ENCODE results near the gene ZNF225.

ZNF225 gene

DNA sequence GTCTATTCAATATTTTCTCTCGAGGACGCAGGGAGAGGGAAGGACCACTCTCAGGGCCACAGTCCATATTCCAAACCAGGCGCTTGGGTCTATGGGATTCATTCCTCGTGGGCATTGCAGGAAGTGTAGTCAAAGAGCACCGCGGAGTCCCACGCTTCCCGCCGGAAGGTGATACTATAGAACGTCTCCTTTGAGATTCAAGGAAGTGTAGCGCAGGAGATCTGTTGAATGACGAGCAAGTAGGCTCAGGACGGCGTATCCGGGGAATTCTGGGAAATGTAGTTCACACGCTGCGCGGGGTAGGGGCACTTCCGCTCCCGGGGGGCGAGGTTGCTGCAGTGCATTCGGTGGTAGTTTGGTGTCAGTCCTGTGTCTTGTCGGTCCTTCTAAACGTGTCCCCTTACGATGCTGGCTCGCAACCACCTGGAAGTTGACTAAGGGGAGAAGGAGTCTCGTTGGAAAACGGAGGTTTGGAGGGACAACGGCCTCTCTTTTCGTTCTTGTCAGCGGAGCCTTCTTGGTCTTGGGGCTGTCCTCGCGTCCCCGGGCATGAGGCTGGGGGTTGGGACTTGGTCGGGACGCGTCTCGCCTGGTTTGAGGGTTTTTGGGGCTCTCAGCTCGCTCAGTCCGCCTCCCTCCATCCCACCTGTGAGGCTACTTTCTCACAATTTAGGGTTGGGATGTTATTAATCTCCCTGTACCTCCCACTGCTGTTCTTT is 41.2 kb upstream of the ZNF225 start, which contains the start of gene ZNF284 (continued):
- TF ChIP-seq, protein P1, sequence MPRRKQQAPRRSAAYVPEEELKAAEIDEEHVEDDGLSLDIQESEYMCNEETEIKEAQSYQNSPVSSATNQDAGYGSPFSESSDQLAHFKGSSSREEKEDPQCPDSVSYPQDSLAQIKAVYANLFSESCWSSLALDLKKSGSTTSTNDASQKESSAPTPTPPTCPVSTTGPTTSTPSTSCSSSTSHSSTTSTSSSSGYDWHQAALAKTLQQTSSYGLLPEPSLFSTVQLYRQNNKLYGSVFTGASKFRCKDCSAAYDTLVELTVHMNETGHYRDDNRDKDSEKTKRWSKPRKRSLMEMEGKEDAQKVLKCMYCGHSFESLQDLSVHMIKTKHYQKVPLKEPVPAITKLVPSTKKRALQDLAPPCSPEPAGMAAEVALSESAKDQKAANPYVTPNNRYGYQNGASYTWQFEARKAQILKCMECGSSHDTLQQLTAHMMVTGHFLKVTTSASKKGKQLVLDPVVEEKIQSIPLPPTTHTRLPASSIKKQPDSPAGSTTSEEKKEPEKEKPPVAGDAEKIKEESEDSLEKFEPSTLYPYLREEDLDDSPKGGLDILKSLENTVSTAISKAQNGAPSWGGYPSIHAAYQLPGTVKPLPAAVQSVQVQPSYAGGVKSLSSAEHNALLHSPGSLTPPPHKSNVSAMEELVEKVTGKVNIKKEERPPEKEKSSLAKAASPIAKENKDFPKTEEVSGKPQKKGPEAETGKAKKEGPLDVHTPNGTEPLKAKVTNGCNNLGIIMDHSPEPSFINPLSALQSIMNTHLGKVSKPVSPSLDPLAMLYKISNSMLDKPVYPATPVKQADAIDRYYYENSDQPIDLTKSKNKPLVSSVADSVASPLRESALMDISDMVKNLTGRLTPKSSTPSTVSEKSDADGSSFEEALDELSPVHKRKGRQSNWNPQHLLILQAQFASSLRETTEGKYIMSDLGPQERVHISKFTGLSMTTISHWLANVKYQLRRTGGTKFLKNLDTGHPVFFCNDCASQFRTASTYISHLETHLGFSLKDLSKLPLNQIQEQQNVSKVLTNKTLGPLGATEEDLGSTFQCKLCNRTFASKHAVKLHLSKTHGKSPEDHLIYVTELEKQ (tag by site-specific recombination; IDR thresholded peaks at IDR 0.05; ENCODE audit: borderline replicate concordance), result peak; percentile 73; the same call in 1 of the 2 replicates
- TF ChIP-seq, protein P2, sequence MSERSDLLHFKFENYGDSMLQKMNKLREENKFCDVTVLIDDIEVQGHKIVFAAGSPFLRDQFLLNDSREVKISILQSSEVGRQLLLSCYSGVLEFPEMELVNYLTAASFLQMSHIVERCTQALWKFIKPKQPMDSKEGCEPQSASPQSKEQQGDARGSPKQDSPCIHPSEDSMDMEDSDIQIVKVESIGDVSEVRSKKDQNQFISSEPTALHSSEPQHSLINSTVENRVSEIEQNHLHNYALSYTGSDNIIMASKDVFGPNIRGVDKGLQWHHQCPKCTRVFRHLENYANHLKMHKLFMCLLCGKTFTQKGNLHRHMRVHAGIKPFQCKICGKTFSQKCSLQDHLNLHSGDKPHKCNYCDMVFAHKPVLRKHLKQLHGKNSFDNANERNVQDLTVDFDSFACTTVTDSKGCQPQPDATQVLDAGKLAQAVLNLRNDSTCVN (tag by site-specific recombination; optimal IDR thresholded peaks at IDR 0.05), result peak; percentile 70
- TF ChIP-seq, protein P3, sequence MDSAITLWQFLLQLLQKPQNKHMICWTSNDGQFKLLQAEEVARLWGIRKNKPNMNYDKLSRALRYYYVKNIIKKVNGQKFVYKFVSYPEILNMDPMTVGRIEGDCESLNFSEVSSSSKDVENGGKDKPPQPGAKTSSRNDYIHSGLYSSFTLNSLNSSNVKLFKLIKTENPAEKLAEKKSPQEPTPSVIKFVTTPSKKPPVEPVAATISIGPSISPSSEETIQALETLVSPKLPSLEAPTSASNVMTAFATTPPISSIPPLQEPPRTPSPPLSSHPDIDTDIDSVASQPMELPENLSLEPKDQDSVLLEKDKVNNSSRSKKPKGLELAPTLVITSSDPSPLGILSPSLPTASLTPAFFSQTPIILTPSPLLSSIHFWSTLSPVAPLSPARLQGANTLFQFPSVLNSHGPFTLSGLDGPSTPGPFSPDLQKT (IDR thresholded peaks at IDR 0.05; ENCODE audit: borderline replicate concordance, low read depth, low read length), result no peak
- TF ChIP-seq ZNF19 (tag by site-specific recombination; IDR thresholded peaks at IDR 0.05; ENCODE audit: low read depth) (no peak), ZNF169 (tag by site-specific recombination; IDR thresholded peaks at IDR 0.05) (no peak), ZNF366 (tag by site-specific recombination; conservative IDR thresholded peaks at IDR 0.05) (peak; percentile 86), ZBTB20 (tag by site-specific recombination; IDR thresholded peaks at IDR 0.05) (peak; percentile 98), ZNF184 (tag by site-specific recombination; IDR thresholded peaks at IDR 0.05) (no peak; the same call in 1 of the 2 replicates), GLI4 (tag by site-specific recombination; IDR thresholded peaks at IDR 0.05) (no peak), HOXD13 (CRISPR knock-in tag; IDR thresholded peaks at IDR 0.05; ENCODE audit: borderline replicate concordance) (no peak), ZNF548 (tag by site-specific recombination; IDR thresholded peaks at IDR 0.05) (no peak), ZNF785 (tag by site-specific recombination; IDR thresholded peaks at IDR 0.05) (peak; percentile 5), ZNF658 (tag by site-specific recombination; IDR thresholded peaks at IDR 0.05) (no peak), ZNF350 (tag by site-specific recombination; IDR thresholded peaks at IDR 0.05) (no peak), GLIS2 (tag by site-specific recombination; IDR thresholded peaks at IDR 0.05) (peak; percentile 99), ZSCAN23 (tag by site-specific recombination; IDR thresholded peaks at IDR 0.05) (no peak), SCRT1 (tag by site-specific recombination; IDR thresholded peaks at IDR 0.05; ENCODE audit: borderline replicate concordance) (peak; percentile 98), ZNF501 (tag by site-specific recombination; IDR thresholded peaks at IDR 0.05) (peak; percentile 93), TRIM28 (IDR thresholded peaks at IDR 0.05; ENCODE audit: borderline replicate concordance, low read length) (0 out of 2 replicates have a peak, but pooled peaks have one; percentile 46), ZNF248 (tag by site-specific recombination; IDR thresholded peaks at IDR 0.05) (no peak), RBAK (tag by site-specific recombination; IDR thresholded peaks at IDR 0.05) (peak; percentile 48; the same call in 1 of the 2 replicates), ZFHX2 (tag by site-specific recombination; conservative IDR thresholded peaks at IDR 0.05) (peak; percentile 72), ZBTB21 (tag by site-specific recombination; IDR thresholded peaks at IDR 0.05) (peak; percentile 97), ZNF677 (tag by site-specific recombination; IDR thresholded peaks at IDR 0.05) (no peak), ZNF223 (tag by site-specific recombination; IDR thresholded peaks at IDR 0.05) (no peak; the same call in 1 of the 2 replicates), BCL11A (tag by site-specific recombination; IDR thresholded peaks at IDR 0.05; ENCODE audit: low read depth) (no peak)
- TF ChIP-seq, protein P4, sequence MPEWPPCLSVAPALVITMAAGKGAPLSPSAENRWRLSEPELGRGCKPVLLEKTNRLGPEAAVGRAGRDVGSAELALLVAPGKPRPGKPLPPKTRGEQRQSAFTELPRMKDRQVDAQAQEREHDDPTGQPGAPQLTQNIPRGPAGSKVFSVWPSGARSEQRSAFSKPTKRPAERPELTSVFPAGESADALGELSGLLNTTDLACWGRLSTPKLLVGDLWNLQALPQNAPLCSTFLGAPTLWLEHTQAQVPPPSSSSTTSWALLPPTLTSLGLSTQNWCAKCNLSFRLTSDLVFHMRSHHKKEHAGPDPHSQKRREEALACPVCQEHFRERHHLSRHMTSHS (tag by site-specific recombination; IDR thresholded peaks at IDR 0.05), result no peak; the same call in 1 of the 2 replicates
- TF ChIP-seq, protein P5, sequence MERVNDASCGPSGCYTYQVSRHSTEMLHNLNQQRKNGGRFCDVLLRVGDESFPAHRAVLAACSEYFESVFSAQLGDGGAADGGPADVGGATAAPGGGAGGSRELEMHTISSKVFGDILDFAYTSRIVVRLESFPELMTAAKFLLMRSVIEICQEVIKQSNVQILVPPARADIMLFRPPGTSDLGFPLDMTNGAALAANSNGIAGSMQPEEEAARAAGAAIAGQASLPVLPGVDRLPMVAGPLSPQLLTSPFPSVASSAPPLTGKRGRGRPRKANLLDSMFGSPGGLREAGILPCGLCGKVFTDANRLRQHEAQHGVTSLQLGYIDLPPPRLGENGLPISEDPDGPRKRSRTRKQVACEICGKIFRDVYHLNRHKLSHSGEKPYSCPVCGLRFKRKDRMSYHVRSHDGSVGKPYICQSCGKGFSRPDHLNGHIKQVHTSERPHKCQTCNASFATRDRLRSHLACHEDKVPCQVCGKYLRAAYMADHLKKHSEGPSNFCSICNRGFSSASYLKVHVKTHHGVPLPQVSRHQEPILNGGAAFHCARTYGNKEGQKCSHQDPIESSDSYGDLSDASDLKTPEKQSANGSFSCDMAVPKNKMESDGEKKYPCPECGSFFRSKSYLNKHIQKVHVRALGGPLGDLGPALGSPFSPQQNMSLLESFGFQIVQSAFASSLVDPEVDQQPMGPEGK (tag by site-specific recombination; IDR thresholded peaks at IDR 0.05), result peak; percentile 99
- TF ChIP-seq, protein P6, sequence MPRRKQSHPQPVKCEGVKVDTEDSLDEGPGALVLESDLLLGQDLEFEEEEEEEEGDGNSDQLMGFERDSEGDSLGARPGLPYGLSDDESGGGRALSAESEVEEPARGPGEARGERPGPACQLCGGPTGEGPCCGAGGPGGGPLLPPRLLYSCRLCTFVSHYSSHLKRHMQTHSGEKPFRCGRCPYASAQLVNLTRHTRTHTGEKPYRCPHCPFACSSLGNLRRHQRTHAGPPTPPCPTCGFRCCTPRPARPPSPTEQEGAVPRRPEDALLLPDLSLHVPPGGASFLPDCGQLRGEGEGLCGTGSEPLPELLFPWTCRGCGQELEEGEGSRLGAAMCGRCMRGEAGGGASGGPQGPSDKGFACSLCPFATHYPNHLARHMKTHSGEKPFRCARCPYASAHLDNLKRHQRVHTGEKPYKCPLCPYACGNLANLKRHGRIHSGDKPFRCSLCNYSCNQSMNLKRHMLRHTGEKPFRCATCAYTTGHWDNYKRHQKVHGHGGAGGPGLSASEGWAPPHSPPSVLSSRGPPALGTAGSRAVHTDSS (tag by site-specific recombination; IDR thresholded peaks at IDR 0.05), result no peak
- TF ChIP-seq, protein P7, sequence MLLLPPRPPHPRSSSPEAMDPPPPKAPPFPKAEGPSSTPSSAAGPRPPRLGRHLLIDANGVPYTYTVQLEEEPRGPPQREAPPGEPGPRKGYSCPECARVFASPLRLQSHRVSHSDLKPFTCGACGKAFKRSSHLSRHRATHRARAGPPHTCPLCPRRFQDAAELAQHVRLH (tag by site-specific recombination; IDR thresholded peaks at IDR 0.05), result peak; percentile 99

Data from HEK293 (cell line).